Eye (tissue), 1 donor: Measurements from ENCODE around the gene COX5B.
"Not testable (repeated sequence)": the region's sequence is repeated elsewhere in the genome, so short reads cannot be mapped to it uniquely, and the experiment has no call there.

Experiments
- DNase-seq: peaks from one replicate; pipeline ENCODE4 v3.0.0-alpha.2; 2015

Gene COX5B

GRCh38 chr2:97645695-97646629 lies at the start of gene COX5B:
TSS of gene COX5B (plus strand) at chr2:97646062. CDS start at chr2:97646087, 25 bp downstream.
- peak; percentile 99 for DNase-seq

DNA sequence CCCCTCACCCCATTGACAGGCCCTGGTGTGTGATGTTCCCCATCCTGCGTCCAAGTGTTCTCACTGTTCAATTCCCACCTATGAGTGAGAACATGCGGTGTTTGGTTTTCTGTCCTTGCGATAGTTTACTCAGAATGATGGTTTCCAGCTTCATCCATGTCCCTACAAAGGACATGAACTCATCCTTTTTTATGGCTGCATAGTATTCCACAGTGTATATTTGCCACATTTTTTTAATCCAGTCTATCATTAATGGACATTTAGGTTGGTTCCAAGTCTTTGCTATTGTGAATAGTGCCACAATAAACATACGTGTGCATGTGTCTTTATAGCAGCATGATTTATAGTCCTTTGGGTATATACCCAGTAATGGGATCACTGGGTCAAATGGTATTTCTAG lies 49.7 kb upstream of the COX5B start:
- not testable (repeated sequence) for DNase-seq

DNA sequence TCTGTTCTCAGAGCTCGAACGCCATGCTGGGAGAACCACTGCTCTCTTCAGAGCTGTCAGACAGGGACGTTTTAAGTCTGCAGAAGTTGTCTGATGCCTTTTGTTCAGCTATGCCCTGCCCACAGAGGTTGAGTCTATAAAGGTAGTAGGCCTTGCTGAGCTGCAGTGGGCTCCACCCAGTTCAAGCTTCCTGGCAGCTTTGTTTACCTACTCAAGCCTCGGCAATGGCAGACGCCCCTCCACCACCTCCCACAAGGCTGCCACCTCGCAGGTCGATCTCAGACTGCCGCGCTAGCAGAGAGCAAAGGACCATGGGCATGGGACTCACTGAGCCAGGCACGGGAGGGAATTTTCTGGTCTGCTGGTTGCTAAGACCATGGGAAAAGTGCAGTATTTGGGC lies 44.3 kb upstream of the COX5B start:
- not testable (repeated sequence) for DNase-seq

- not testable (repeated sequence) for DNase-seq
These were observed 40.8 kb upstream of the COX5B start for GRCh38 chr2:97605109-97605508.

DNA sequence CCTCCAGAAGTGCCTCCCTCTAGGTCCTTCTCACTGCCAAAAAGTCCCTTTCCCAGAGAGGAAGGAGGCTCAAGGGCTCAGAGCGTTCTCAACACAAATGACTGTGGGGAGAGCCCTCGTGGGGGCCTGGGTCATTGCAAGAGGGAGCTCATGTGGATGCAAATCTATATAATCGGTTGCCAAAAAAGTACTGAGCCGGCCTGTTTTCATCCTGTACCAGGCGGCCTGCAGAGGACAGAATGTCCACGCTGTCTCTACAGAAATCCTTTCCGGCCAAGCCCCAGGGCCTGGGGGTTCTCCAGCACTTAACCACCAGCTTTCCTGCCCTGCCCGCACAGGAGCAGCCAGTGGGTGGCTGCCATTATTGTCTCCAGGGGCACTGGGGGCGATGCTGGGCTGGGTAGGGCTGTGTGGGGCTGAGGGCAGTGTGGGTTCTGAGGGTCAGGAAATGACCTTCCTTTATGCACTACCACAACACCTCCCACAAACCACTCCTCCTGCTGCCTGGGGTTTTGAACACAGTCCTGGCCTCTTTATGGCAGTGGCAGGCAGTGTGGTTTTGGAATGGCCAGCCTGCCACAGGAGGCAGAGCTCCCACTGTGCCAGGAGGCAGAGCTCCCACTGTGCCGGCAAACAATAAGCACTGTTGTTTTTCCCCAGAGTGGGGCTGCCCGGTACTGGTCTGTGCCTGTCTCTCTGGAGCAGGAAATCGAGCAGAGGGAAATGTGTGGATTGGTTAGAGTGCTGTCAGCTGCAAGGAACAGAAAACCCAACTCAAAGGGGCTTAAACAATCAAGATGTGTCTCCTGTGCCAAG lies 40.1 kb upstream of the COX5B start:
- DNase-seq = not testable (repeated sequence)

GRCh38 chr2:97608745-97609144 lies 37.1 kb upstream of the COX5B start:
- not testable (repeated sequence) for DNase-seq

GRCh38 chr2:97611895-97612294 lies 34.0 kb upstream of the COX5B start:
- DNase-seq = not testable (repeated sequence)

DNA sequence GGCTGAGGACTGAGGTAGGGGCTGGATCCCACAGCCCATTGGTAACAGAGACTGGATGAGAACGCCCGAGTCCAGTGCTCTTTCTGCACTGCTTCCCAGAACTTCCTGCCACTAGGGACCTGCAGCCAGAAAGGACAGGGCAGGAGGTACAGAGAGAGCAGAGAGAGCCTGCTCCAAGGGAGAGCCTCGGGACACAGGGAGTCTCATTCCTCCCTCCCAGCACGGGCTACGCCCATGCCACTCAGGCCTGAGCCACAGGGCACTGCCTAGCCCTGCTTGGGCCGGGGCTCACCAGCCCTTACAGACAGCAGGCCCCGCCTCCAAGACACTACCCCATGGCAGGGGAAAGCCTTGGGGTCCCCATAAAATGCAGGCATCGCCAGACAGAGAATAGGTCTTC lies 30.1 kb upstream of the COX5B start:
- not testable (repeated sequence) for DNase-seq

DNA sequence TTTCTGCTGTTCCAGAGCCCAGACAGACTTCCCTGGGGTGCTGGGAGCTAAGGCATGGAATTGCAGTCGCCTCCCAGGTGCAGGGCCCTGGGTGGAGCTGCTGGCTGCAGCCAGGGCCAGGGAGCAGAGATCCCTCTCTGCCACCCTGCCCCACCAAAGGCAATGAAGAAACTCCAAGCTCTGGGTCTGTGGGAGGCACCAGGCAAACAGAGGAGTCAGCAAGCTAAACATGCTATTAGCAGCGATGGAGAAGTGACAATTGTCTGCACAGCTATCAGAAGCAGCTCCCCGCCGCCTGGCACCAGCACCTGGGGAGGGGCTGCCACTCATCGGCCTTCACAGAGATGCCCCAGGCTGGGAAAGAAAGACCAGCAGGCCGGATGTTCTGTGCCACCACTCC lies 28.0 kb upstream of the COX5B start:
- no peak for DNase-seq

DNA sequence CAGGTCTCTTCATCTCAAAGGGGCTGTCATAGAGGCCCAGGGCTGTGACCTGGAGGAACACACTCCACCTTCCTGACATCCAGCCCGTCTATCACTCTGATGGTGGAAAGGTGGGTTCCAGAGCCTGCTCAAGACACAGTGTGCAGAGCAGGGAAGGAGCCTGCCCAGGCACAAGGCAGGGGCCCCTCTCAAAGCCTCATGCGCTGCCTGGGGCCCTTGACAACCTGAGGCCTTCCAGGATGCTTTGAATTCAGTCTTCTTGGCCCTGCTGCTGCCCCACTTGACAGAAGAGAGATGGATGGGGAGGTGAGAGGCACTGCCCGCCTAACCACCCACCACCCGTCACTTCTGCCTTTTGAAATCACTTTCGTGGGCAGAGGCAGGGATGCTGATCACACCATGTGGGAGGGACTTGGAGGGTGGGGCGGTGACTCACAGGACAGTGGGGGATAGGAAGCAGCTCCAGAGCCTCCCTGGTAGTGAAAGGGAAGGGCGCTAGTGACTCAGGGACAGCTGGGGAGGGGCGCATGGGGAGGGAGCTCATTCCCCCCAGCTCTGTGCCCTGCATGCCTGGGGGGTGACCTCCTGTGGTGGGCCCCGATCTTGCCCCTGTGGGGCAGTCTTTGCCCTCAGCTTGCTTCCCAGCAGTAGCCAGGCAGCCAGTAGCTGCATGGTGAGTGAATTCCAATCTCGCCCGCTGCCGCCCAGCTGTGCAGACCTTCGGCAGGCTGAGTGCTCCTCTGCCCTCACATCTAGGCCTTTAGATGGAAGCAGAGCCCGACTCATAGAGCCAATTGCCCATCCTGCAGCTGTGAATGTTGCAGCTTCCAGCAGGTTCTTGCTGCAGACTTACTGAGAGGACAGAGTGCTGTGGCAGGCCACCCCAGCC lies 26.7 kb upstream of the COX5B start:
- not testable (repeated sequence) for DNase-seq

DNA sequence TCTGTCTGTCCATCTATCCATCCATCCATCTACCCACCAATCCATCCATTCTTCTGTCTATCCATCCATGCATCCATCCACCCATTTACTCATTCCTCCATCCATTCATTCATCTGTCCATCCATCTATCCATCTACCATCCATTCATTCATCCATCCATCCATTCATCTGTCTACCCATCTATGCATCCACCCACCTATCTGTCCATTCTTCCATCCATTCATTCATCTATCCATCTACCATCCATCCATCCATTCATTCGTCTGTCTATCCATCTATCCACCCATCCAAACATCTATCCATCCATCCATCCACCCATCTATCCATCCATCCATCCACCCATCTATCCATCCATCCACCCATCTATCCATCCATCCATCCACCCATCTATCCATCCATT lies 25.4 kb upstream of the COX5B start:
- not testable (repeated sequence) for DNase-seq

- DNase-seq = not testable (repeated sequence)
These were observed 22.9 kb upstream of the COX5B start for GRCh38 chr2:97622976-97623375.

GRCh38 chr2:97625354-97626048 lies 20.4 kb upstream of the COX5B start:
- not testable (repeated sequence) for DNase-seq

DNA sequence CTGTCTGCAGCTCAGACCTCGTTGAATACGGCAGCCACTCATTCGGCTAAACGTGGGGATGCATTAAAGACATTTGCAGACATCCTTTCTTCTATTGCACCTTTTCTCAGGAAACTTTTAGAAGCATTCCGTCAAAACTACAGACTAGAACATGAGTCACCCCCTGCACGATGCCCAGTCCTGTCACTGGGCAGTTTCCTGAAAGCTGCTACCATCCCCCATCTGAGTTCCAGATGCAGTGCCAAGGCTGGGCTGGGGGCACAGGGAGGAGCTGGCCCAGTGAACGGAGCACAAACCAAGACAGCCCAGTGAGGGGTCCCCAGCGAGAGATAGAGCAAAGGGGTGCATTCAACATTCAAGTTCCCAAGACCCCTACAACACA lies 19.8 kb upstream of the COX5B start:
- DNase-seq = not testable (repeated sequence)

GRCh38 chr2:97644023-97644717 lies 1.7 kb upstream of the COX5B start:
- DNase-seq = no peak

DNA sequence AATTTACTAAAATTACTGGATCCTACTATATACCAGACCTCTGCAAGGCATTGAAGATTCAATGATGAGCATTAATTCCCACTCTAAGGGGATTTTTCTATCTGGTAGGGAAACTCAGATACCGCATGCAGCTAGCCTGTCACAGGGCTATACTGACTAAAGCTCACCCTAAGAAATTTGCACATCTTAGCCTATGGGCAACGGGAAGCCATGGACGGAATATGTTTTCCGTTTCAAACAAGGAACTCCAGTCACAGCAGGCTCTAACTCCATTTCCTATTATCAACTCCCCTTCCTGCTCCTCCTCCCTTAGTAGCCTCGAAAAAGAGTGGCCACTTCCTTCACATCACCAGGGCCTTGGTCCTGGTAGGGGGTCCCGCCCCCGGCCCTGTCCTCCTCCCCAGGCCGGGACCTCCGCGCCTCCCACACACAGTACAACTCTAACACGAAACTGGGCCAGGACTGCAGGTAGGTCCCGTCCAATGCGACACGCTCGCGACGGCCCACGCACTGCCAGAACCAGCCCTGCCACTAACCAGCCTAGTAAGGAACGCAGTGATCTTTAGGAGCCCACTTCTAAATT lies 659 bp upstream of the COX5B start:
- no peak for DNase-seq

DNA sequence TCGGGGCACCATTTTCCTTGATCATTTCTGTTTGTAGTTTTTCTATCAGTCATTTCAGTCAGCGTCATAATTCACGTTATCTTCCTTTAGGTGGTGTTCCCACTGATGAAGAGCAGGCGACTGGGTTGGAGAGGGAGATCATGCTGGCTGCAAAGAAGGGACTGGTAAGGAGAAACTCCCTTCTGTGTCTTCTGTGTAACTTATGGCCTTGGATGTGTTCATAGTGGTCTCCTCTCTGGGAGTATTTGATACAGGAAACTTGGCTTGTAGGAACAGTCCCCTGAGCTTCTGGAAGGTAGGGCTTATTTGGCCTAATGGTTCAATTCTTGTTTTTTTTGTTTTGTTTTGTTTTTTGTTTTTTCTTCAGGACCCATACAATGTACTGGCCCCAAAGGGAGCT lies 1.1 kb downstream of the COX5B start:
- DNase-seq = no peak

DNA sequence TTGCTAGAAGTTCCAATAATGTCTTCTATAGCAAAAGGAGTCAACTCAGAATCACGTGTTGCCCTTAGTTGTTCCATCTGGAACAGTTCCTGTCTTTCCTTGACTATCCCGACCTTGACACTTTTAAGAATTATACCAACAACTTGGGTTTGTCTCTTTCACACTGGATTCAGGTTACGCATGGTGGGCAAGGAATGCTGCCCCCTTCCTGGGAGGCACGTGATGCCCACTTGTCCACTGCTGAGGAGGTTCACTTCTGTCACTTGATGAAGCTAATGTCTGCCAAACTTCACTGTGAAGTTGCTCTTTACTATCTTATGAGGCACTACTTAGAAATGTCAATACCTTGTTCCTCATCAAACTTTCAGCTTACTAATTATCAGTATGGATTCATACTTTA lies 5.3 kb downstream of the COX5B start:
- no peak for DNase-seq

- DNase-seq = no peak
These were observed 7.6 kb downstream of the COX5B start for GRCh38 chr2:97653473-97653872.

GRCh38 chr2:97653874-97654273 lies 8.0 kb downstream of the COX5B start:
- no peak for DNase-seq

DNA sequence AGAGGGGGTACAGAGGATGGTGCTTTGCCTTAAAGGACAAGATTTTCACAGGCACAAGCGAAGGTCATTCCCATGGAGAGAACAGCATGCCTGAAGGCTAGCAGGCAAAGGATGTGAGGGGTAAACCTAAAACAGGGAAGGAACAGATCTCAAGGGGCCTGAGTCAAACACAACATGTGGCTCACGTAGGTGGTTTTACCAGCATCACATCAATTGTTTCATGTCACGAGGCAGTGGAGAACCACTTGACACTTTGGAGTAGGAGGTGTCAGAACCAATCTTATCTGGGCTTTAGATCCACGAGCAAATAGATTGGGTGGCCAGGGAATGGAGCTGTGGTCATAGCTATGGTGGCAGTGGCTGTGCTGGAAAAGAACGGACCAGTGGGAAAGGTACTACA lies 8.4 kb downstream of the COX5B start:
- no peak for DNase-seq
